DND-41 (cell line): Measurements from ENCODE around the gene RASGEF1C.
"Not testable (repeated sequence)": the region's sequence is repeated elsewhere in the genome, so short reads cannot be mapped to it uniquely, and the experiment has no call there.

Experiments used
- ATAC-seq: fragments of 200-7000 bp; cut with Tn5 transposase; 3 replicates; pipeline ENCODE4 v1.9.1; 2021; ENCODE audit warnings: low read depth; ENCODE audit not compliant: insufficient read depth
- DNase-seq: peaks from one replicate; pipeline ENCODE4 v3.0.0-alpha.2; 2020
- H2AFZ ChIP-seq: 2 replicates; pipeline ENCODE4 v1.6.0; 2012; ENCODE audit warnings: low read depth, low read length
- H3K27ac ChIP-seq: 2 replicates; pipeline ENCODE4 v1.5.1; 2012; ENCODE audit warnings: low read length, inconsistent platforms
- H3K27me3 ChIP-seq: fragments of 200-600 bp; sonication (generic); 2 replicates; pipeline ENCODE4 v1.6.0; 2012; ENCODE audit warnings: low read length, mild to moderate bottlenecking, inconsistent platforms; ENCODE audit not compliant: insufficient read depth, poor library complexity
- H3K36me3 ChIP-seq: 2 replicates; pipeline ENCODE4 v1.5.1; 2012; ENCODE audit warnings: low read length, inconsistent platforms; ENCODE audit not compliant: insufficient read depth
- H3K4me1 ChIP-seq: 2 replicates; pipeline ENCODE4 v1.5.1; 2012; ENCODE audit warnings: mild to moderate bottlenecking, low read length; ENCODE audit not compliant: insufficient read depth
- H3K4me2 ChIP-seq: 2 replicates; pipeline ENCODE4 v1.6.0; 2012; ENCODE audit warnings: mild to moderate bottlenecking, moderate library complexity, low read length, inconsistent platforms; ENCODE audit not compliant: insufficient read depth
- H3K4me3 ChIP-seq, 2 experiments: fragments of 200-600 bp in 1 of 2; shearing (Covaris generic) in 1 of 2; 2 replicates each; pipeline ENCODE4 v1.5.1; 2012 to 2016; ENCODE audit warnings: inconsistent platforms in 2 of 2, low read length in 2 of 2, mild to moderate bottlenecking in 2 of 2, low read depth in 1 of 2, moderate library complexity in 1 of 2
- H3K79me2 ChIP-seq: 2 replicates; pipeline ENCODE4 v1.6.0; 2012; ENCODE audit warnings: low read length, inconsistent platforms; ENCODE audit not compliant: insufficient read depth
- H3K9ac ChIP-seq: 2 replicates; pipeline ENCODE4 v1.6.0; 2012; ENCODE audit warnings: low read depth, mild to moderate bottlenecking, inconsistent platforms, low read length, moderate library complexity
- H3K9me3 ChIP-seq: 2 replicates; pipeline ENCODE4 v1.5.1; 2012; ENCODE audit warnings: low read length, moderate library complexity, mild to moderate bottlenecking, inconsistent platforms; ENCODE audit not compliant: insufficient read depth, severe bottlenecking
- H4K20me1 ChIP-seq: 2 replicates; pipeline ENCODE4 v1.6.0; 2012; ENCODE audit warnings: low read length; ENCODE audit not compliant: insufficient read depth
- EZH2 ChIP-seq: IDR thresholded peaks from 3 replicates; pipeline ENCODE4 v1.6.1; 2012; ENCODE audit warnings: borderline replicate concordance, low read depth, mild to moderate bottlenecking, moderate library complexity, low read length, inconsistent platforms; ENCODE audit not compliant: severe bottlenecking
- TF ChIP-seq, protein P1 (sequence below): IDR thresholded peaks from 2 replicates; pipeline ENCODE4 v1.5.1; 2012; ENCODE audit warnings: borderline replicate concordance, low read length, moderate library complexity, mild to moderate bottlenecking; ENCODE audit not compliant: poor library complexity, severe bottlenecking; ENCODE audit errors: extremely low read depth

Gene RASGEF1C

DNA sequence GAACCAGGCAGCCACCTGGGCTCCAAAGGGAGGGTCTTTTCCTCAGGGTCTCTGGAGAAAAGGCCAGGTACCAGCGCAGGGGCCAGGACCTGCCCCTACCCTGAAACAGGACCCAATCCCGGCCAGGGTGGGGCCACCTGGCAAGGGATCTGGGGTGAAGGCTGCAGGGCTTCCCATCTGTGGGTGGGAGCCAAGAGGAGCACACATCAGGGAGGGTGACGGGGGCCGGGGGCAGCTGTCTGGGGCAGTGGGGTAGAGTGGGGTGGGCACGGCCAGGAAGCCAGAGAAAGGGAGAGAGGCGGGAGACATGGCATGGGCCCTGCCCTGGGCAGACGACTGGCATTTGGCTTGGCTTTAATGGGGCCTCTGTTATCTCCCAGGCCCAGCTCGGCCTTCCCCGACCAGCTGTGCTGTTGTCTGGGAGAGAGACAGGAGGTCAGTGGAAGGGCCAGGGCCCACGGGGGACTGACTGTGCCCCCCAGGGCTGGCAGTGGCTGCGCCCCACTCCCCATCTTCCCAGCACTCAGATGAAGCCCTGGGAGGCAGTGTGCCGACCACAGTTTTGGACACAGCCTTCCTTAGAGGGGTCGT lies 80.2 kb downstream of the RASGEF1C start:
- Histone ChIP-seq H4K20me1 (no peaks in the 10 kb centered on the region; the same call in 1 of the 2 replicates), H3K36me3 (no peaks in the 10 kb centered on the region), H3K9ac (no peak overlapping the region), H3K4me2 (no peak overlapping the region), H3K9me3 (no peaks in the 10 kb centered on the region), H3K27me3 (peaks cover 6% of the 10 kb centered on the region), H3K4me1 (no peaks in the 10 kb centered on the region), H3K4me3 (no peak overlapping the region), H3K27ac (no peak overlapping the region), H2AFZ (no peak overlapping the region), H3K79me2 (no peaks in the 10 kb centered on the region)
- no peak for ATAC-seq
- DNase-seq: no peak
- TF ChIP-seq, protein P1, sequence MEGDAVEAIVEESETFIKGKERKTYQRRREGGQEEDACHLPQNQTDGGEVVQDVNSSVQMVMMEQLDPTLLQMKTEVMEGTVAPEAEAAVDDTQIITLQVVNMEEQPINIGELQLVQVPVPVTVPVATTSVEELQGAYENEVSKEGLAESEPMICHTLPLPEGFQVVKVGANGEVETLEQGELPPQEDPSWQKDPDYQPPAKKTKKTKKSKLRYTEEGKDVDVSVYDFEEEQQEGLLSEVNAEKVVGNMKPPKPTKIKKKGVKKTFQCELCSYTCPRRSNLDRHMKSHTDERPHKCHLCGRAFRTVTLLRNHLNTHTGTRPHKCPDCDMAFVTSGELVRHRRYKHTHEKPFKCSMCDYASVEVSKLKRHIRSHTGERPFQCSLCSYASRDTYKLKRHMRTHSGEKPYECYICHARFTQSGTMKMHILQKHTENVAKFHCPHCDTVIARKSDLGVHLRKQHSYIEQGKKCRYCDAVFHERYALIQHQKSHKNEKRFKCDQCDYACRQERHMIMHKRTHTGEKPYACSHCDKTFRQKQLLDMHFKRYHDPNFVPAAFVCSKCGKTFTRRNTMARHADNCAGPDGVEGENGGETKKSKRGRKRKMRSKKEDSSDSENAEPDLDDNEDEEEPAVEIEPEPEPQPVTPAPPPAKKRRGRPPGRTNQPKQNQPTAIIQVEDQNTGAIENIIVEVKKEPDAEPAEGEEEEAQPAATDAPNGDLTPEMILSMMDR: no peak
- TF ChIP-seq EZH2: no peak

- Histone ChIP-seq H3K27me3 (peaks cover 6% of the 10 kb centered on the region), H3K4me3 (no peak overlapping the region), H2AFZ (no peak overlapping the region), H4K20me1 (no peaks in the 10 kb centered on the region; the same call in 1 of the 2 replicates), H3K9me3 (no peaks in the 10 kb centered on the region), H3K9ac (no peak overlapping the region), H3K4me2 (no peak overlapping the region), H3K36me3 (no peaks in the 10 kb centered on the region), H3K79me2 (no peaks in the 10 kb centered on the region), H3K27ac (no peak overlapping the region), H3K4me1 (no peaks in the 10 kb centered on the region)
- no peak for DNase-seq
- TF ChIP-seq EZH2: no peak
- TF ChIP-seq, protein P1: no peak
- ATAC-seq: no peak
Measured at GRCh38 chr5:180127682-180128670, 81.0 kb downstream of the RASGEF1C start.

DNA sequence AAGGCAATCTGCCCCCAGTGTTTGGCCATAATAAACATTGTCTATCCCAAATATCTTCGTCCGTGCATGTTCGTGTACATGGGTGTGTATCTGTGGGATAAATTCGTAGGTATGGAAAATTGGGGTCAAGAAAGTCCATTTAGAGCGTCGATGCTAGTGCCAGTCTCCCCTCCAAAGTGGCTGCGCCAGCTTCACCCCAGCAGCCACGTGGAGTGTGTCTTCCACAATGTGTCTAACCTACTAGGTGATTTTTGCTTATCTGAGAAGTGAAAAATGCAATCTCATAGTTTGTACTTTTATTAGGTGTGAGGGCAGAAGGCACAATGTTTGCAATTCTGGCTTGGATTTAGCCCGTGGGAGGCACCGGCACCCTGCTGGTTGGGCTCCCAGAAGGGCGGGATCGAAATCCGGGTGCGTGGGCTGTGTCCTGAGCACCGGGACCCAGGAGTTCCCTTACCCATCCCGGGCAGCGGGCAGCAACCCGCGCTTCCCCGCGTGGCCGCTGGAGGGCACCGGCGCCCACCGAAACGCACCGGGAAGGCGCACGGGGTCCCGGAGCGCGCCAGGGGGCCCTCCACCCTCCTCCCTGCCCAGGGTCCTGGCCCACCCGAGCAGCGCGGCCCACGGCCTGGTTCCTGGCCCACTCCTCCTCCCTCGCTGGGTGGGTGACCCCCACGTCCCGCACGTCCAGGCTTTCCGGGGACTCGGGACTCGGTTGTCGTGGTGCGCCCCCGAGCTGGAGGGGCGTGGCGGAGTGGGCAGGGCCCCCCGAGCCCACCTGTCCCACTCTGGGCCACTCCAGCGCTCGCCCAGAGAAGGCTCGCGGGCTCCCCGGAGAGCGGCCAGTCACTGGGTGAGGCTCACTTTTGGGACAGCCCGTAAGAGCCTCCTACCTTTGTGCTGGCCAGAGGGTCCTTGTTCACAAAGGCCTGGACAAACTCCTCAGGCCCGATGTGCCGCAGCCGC lies 82.0 kb downstream of the RASGEF1C start:
- TF ChIP-seq, protein P1: peak; percentile 84
- no peak for TF ChIP-seq EZH2
- Histone ChIP-seq H3K9ac (no peak overlapping the region), H4K20me1 (no peaks in the 10 kb centered on the region; the same call in 1 of the 2 replicates), H3K27me3 (peaks cover 6% of the 10 kb centered on the region), H3K4me1 (no peaks in the 10 kb centered on the region), H3K79me2 (no peaks in the 10 kb centered on the region), H2AFZ (no peak overlapping the region), H3K4me3 (no peak overlapping the region), H3K9me3 (no peaks in the 10 kb centered on the region), H3K27ac (no peak overlapping the region), H3K36me3 (no peaks in the 10 kb centered on the region), H3K4me2 (no peak overlapping the region)
- ATAC-seq (peak; percentile 92), DNase-seq (peak; percentile 54)

- not testable (repeated sequence) for H3K27ac ChIP-seq, DNase-seq, H3K79me2 ChIP-seq, H3K36me3 ChIP-seq, H3K9ac ChIP-seq, H4K20me1 ChIP-seq, H2AFZ ChIP-seq, H3K9me3 ChIP-seq, H3K4me2 ChIP-seq, H3K4me3 ChIP-seq, H3K4me1 ChIP-seq, ATAC-seq, H3K27me3 ChIP-seq
Measured at GRCh38 chr5:180126156-180126555, 82.9 kb downstream of the RASGEF1C start.

- H3K4me3 ChIP-seq, DNase-seq: not testable (repeated sequence)
Measured at GRCh38 chr5:180124662-180125061, 84.3 kb downstream of the RASGEF1C start.

More at GRCh38 chr5:180124662-180125061, 84.3 kb downstream of the RASGEF1C start:
- not testable (repeated sequence) for H3K9me3 ChIP-seq, H3K27me3 ChIP-seq, H3K36me3 ChIP-seq, H3K4me1 ChIP-seq, H2AFZ ChIP-seq, ATAC-seq, H3K9ac ChIP-seq, H3K4me2 ChIP-seq, H4K20me1 ChIP-seq, H3K79me2 ChIP-seq, H3K27ac ChIP-seq
